ENCODE data around the gene LOXL3.
A peak's percentile ranks its signal among the peaks of the same experiment; 100 is the strongest.

The LOXL3 gene, protein sequence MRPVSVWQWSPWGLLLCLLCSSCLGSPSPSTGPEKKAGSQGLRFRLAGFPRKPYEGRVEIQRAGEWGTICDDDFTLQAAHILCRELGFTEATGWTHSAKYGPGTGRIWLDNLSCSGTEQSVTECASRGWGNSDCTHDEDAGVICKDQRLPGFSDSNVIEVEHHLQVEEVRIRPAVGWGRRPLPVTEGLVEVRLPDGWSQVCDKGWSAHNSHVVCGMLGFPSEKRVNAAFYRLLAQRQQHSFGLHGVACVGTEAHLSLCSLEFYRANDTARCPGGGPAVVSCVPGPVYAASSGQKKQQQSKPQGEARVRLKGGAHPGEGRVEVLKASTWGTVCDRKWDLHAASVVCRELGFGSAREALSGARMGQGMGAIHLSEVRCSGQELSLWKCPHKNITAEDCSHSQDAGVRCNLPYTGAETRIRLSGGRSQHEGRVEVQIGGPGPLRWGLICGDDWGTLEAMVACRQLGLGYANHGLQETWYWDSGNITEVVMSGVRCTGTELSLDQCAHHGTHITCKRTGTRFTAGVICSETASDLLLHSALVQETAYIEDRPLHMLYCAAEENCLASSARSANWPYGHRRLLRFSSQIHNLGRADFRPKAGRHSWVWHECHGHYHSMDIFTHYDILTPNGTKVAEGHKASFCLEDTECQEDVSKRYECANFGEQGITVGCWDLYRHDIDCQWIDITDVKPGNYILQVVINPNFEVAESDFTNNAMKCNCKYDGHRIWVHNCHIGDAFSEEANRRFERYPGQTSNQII
- 0.26 to 0.74 reads per million in 2 donors for total RNA-seq

DNA sequence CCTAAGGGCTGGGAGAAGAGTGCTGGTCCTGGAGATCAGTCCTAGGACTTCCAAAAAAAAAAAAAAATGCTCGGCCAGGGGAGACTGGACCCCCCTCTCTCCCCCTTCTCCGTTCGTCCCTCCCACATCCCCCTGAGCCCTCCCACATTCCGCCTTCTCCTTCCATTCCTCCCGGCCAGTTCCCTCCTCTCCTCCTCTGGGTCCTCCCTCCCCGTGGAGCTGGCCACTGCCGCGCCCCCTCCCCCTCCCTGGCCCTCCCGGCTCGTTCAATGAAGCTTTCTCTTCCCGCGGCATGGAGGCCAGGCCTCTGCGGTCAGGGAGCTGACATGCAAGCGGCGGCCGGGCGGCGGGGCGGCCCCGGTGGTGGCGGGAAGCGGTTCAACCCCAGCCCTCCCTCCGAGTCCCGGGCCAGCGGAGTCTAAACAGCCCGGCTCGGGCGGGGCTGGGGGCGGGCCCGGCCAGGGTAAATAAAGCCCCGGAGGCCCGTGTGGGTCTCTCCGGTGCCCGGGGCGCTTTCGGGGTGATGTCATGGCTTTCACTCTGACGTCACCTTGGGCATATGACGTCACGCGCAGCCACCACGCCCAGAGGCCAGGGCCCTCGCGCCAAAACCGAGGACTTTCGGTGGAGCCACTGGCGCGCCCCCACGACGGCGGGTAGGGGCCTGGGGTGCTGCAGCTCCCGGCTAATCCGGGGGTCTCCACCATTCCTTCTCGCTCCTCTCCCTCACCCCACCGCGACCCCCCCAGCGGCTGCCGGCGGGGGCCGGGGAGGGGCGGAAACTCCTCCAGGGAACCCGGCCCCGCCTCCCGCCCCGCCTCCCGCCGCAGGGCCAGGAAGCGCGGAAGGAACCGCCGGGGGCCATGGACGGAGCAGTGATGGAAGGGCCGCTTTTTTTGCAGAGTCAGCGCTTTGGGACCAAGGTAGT lies at the start of gene LOXL3, which contains the start of gene DOK1:
TSS of gene LOXL3 (minus strand) at position 51 of the 928 bp plus-strand sequence. CDS start 1,308 bp downstream, outside the sequence.
TSS of gene DOK1 (plus strand) at position 829 of the 928 bp plus-strand sequence. CDS start at position 864, 35 bp downstream.
- peak; percentile 67 for DNase-seq

DNA sequence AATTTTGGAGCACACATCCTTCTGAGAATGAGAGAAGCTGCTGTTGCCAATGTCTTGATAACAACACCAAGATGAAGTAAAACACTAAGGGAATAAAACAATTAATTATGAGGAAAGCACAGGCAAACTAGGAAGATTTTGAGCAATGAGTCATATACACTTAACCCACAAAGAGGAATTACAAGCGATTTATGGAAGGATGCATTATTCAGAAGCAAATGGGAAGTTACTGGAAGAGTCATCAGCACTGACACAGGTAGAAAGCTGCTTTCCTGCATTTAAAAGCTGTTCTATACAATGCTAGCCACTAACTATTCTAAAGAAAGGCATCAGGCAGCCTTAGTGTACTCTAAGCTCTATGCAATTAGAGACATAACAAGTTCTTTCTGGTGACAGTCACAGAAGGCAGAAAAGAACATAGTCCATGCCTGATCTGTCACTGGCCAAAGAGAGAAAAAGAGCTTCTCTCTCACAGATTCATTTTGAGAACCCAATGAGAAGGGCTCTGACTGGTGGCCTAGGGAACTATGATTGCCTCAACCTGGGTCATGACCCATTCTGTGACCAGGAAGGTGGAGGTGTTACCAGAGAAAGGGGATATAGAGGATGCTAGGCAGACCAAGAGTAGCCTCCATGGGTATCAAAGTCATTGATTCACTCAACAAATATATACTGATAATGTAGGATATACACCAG lies 49.0 kb upstream of the LOXL3 start:
- DNase-seq, result no peak

DNA sequence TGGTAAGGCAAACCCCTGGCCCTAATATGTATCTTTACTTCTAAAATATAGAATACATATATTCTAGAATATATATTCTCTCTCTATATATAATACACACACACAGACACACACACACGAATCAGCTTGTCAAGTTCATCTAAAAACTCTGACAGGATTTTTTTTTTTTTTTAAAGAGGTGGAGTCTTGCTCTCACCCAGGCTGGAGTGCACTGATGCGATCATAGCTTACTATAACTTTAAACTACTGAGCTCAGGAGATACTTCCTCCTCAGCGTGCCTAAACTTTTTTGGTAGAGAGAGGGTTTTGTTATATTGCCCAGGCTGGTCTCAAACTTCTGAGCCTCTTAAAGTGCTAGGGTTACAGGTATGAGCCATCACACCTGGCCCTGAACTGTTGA lies 45.9 kb upstream of the LOXL3 start:
- no peak for DNase-seq

DNA sequence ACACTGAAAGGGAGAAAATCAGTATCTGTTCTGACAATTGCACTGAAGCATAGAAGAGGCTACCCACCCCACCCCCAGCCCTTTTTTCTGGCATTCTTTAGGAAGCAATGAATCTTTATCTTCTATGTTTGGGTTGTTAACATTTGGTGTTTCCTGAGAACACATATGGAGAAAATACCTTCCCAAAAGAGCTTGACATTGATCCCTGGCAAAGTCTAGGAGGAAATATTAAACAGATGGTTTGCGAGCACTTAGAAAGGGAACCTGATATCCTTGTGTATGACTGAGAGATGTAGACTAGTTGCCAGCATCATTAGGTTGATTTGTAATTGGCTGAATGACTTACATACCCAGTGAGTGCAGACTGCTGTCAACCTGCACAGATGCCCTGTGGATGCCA lies 43.7 kb upstream of the LOXL3 start:
- DNase-seq, result no peak

DNA sequence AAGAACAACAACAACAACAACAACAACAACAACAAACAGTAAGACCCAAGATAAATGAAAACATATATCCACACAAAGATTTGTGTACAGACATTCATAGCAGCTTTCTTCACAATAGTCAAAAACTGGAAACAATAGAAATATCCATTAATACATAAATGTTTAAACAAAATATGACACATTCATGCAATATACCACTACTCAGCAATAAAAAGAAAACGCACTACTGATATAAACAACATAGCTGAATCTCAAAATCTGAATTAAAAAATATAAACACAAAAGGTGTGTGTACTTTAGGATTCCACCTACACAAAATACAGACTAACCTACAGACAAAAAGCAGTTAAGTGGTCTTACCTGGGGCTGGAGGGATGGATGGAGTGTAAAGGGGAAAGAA lies 42.8 kb upstream of the LOXL3 start:
- DNase-seq, result no peak

DNA sequence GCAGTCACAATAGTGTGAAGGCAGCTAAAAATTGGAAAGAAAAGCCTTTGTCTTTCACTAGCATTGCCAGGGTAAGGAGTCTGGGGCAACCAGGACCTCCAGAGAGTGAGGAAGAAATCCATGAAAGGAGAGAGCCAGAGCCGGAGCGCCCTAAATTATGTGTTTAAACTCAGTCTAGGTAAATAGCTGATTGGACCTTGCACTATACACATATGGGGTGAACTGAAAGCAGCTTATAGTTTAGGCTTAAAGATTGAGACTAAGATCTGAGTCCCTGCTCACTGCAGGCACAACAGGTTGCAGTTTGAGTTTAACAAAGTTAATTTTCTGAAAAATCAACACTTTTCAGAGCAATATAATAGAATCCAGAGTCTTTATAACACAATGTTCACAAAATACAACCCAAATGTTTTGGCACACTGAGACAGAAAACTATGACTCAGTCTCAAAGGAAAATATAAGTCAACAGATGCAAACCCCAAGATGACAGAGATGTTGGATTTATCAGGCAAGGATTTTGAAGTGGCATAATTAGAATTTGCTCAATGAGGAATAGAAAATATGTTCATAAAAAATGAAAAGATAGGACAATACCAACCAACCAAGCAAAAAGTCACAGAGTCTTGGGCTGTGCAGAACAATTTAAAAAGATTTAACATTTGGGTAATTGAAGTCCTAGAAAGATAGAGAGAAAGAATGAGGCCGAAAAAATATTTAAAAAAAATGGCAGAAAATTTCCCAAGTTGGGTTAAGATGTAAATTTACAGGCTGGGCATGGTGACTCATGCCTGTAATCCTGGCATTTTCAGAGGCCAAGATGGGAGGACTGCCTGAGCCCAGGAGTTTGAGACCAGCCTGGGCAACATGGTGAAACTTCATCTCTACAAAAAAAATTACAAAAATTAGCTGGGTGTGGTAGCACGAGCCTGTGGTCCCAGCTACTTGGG lies 40.4 kb upstream of the LOXL3 start:
- DNase-seq, result no peak

DNA sequence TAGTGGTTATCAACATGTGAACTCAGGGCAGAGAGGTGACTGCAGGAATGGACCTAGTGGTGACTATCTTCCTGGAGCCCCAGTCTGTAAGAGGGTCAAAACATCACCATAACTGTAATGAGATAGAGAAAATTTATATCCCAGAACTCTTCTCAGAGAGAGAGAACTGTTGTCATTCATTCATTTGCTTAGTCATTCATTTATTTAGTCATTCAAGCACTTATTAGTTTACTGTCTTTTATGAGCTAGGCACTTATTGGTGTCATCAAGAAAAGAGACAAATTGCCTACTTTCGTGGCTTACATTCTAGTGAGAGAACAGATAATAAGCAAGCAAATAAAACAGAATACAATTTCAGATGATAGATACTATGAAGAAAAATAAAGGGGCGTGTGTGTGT lies 34.9 kb upstream of the LOXL3 start:
- DNase-seq, result no peak

DNA sequence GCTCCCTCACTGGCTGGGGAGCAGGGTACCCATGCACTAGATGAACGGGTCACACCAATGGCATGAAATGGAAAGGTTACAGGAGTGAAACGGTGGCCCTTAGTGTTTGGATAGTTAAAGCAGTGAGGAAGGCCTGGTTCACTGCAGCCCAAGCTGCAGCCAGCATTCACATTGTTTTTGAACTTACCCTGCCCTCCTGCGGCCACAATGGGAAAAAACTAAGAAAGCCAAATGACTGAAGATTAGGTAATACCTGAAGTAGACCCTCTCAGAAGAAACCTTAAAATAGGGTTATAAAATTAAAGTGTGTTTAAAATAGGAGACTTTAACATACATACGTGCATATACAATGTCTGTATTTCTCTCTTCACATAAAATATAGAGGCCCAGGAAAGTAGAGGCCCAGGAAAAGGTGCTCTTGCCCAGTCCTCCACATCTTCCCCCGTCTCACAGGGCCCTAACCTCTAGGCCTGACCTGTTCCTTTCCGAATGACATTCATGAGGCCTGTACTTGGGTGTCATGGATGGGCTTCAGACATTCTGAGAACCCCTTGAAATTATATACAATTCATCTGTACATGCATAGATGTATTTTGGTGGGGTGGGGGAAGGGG lies 34.0 kb upstream of the LOXL3 start:
- no peak for DNase-seq

DNA sequence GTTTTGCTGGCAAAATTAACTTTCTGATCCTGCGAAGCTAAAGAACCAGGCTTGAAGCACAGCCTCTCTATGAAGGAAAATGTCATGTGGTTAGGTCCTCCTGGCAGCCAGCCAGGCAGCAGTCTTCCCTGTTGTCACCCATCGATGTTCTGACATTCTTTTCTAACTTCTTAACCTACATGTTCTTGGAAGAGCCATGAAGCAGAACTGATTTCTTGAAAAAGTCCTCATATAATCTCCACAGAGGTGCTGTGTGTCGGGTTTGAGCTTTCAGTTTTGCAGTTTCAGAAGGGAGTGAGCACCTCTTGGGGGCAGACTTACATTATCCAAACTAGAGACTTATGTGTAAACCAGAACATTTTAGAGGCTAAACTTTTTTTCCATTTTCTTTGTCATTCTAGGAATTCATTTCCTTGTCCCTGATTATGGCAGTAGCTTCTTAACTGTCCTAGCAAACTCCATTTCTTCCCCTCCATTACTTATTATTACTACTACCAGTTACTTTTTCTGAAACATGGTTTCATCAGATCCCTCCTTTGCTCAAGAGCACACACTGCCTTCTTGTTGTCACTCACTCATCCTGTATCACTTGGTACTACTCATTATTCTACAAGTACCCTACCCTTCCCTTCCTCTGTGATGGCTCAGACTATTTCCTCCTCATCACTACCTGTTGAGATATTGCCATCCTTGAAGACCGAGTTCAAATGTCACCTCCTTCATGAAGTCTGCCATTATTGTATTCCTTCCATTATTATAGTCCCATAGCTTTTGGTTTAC lies 31.9 kb upstream of the LOXL3 start:
- DNase-seq, result no peak

DNA sequence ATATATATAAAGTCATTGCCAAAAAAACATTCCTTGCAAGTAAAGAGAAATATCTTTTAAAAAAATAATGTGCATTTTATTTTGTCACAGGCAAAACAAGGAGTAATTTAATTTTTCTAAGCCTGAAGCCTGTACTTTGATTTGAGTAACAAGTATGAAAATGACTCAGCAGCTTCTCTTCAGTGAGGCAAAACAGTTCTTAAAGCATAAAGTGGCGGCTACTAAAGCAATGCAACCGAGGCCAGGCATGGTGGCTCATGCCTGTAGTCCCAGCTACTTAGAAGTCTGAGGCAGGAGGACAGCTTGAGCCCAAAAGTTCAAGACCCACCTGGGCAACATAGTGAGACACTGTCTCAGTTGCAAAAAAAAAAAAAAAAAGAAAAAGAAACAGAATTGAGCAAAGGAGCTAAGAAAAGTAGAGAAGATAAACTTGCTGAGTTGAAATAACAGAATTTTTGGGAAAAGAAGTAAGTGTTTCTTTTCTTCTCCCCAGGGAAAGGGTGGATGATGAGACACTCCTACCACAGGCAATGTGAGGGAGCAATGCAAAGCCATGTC lies 30.4 kb upstream of the LOXL3 start:
- no peak for DNase-seq

DNA sequence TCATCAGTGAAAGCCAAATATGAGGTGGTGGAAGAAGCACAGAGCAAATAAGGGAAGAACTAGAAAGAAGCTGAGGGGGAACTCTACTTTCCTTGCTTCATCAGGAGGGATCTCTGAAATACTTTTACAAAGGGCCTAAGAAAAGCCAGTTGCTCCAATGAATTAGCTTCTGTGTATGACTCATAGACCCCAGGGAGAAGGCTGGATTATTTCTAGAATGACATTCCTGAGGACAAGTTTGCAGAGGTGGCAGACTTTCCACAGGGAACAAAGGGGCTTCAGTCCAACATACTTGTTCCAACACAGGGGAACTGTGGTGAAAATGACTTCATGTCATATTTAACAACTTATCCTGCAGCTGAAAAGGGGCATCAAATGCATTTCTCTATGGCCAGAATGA lies 29.8 kb upstream of the LOXL3 start:
- no peak for DNase-seq

DNA sequence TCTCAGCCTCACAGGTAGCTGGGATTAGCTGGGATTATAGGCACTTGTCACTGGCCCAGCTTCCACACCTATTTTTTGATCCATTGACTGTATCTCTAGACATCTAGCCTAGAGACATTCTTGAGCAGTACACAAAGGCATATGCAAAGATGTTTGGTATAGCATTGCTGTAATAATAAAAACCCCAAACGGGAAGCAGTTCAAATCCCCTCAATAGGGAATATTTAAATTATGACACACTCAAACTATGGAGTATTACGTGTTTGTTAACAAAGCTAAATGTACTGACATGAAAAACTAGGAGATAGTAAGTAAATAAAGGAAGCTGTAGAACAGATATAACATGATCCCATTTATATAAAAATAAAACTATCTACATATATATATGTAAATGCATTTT lies 28.4 kb upstream of the LOXL3 start:
- no peak for DNase-seq

DNA sequence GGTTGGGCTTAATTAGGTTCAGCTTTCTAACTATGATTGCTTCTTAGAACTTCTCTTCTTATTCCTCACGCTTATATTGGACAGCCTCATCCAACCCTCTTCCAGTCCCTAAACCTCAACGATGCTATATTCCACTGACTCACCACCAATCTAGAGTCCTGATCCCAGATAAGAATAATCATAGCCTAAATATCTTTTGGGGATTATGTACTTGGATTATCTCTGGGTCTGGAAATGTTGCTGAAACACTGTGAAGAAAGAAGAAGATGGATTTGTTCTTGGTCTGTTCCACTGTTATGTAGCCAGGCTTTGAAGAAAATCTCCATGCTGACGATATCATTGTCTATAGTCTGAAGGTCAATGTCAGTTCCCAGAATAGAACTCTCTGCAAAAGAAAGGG lies 27.7 kb upstream of the LOXL3 start:
- no peak for DNase-seq

DNA sequence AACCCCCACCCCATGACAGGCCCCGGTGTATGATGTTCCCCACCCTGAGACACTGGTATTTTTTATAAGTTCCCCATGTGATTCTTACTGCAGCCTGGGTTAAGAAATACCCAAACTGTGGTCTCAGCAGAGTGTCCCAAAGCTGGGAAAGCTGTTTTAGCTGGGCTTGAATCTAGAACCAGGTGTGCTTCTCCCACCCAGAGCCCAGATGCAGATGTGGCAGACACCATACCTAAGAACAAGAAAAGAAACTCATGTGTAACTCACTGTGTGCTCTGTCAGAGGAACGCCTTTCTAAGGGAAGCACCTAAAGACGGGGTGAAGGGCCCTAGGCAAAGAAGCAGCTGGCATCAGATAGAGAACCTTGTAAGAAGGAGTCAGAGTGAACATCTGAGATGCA lies 24.7 kb upstream of the LOXL3 start:
- DNase-seq, result no peak

DNA sequence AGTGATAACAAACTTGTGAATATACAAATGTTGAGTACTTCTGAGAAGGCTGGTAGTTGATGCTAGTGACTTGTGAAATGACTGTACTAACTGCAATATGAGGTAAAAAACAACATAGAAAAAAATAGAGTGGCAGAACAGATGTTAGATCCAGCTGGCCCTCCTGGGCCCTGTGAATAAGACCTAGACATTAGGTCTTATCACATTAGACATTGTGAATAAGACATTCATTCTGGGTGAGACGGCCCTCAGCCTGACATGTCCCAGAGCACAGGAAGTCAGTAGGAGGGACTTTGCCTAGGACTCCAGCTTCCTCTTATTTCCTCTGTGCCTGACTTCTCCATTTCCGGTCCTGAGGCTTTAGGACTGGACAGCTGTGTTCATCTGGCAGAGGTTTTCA lies 23.7 kb upstream of the LOXL3 start:
- no peak for DNase-seq

DNA sequence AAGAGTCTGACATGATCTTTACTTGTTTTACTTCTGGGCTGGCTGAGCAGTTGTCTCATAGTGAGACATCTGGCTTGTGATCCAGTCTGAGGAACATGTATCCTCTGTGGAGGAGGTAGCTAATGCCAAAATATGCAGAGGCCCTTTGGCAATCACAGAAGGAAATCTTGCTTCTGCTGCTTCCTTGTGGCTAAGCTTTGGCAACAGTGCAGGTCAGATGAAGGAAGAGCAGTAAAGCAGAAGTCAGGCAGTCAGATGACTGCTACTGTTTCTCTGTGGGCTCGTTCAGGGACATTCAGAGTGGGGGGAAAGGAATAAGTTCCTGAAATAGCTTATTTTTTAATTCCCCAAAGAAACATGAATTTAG lies 23.1 kb upstream of the LOXL3 start:
- DNase-seq, result no peak

DNA sequence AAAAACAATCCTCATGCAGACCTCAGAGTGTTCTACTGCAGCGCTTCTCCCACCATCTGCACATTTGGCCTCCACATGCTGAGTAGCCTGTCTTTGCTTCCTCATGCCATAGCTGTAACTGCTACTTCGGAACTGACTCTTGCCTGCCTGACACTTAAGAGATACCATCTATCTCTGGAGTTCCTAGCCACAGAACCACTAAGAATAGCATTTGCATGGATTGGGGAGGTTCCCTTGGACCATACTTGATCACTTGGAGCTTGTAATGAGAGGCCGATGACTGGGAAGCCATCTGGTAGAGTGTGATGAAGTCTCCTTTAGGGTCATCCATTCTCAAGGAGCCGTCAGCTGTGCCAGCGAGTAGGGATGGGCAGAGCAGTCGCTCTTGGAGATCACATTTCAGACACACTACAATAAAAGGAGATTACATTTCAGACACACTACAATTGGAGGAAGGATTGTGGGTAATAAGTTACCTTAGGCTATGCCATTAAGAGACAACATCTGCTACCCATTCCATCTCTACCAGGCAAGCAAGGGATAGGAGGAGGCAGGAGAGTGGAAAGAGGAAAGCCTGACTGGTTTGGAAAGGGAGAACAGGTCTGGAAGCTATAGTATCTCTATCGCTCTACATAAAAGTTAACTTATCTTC lies 22.6 kb upstream of the LOXL3 start:
- no peak for DNase-seq

DNA sequence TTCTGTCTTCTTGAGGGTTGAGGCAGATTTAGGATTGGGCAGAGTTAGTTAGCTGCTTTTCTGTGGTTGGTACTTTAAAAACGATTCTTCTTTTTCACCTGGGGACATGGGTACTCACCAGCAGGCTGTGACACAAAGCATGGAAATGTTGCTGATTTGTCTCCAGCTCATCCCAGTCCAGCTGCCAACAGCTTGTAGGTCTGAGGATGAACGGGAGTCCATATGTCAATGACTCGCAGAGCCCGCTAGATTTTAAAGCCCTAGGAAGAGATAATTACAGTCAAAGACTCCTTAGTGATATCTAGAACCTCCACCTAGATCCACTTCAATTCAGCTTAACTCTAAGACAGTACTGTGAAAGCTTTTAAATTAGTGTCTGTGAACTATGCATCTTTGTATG lies 21.6 kb upstream of the LOXL3 start:
- DNase-seq, result no peak

Data from activated gamma-delta T cell (primary cell).